ENCODE measurements around the gene PTPRD. TPM values are rescaled to one million over a fixed set of nuclear protein-coding genes. Genes with fewer than 3 reads are reported as not detected.

The PTPRD gene
- total and polyA plus RNA-seq, 2 donors (not counting 1 experiment from before 2014, with no cell fraction given), result not detected

DNA sequence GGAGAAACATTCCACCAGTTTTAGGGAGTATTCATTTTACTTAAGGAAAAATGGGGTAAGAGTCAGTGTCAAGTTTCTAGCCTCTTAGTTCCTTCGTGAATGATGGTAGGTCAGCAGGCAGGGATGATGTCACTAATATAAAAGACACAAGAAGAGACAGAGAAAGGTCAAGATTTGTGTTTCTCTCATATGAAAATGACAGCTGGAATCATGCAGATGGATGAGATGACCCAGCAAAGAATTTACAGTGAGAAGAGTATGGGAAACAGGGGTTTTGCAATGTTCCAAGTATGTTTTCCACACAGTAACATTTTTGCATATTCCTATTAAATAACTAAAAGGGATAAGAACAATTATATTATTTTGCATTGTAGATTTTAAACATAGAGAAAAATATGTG is 2063.6 kb downstream of the PTPRD start:
- no peak for TF ChIP-seq EZH2 (IDR thresholded peaks at IDR 0.05; ENCODE audit: borderline replicate concordance, insufficient read depth, low read depth, low read length, poor library complexity, severe bottlenecking)
- TF ChIP-seq, protein P1, sequence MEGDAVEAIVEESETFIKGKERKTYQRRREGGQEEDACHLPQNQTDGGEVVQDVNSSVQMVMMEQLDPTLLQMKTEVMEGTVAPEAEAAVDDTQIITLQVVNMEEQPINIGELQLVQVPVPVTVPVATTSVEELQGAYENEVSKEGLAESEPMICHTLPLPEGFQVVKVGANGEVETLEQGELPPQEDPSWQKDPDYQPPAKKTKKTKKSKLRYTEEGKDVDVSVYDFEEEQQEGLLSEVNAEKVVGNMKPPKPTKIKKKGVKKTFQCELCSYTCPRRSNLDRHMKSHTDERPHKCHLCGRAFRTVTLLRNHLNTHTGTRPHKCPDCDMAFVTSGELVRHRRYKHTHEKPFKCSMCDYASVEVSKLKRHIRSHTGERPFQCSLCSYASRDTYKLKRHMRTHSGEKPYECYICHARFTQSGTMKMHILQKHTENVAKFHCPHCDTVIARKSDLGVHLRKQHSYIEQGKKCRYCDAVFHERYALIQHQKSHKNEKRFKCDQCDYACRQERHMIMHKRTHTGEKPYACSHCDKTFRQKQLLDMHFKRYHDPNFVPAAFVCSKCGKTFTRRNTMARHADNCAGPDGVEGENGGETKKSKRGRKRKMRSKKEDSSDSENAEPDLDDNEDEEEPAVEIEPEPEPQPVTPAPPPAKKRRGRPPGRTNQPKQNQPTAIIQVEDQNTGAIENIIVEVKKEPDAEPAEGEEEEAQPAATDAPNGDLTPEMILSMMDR (IDR thresholded peaks at IDR 0.05), result no peak
- H3K36me3 ChIP-seq (replicated peaks in 1 of 2; ENCODE audit: control extremely low read depth in 1 of 2, control insufficient read depth in 1 of 2, extremely low read depth in 1 of 2, insufficient read depth in 2 of 2, low read length in 1 of 2), result no peaks in the 10 kb centered on the region
- ATAC-seq (ENCODE audit: low read depth), result no peak
- no peaks in the 10 kb centered on the region for H4K20me1 ChIP-seq (ENCODE audit: control insufficient read depth, insufficient read depth, low read length, poor library complexity, severe bottlenecking)
- POLR2A ChIA-PET, result no interaction called here
- H3K4me3 ChIP-seq (ENCODE audit: control extremely low read depth in 1 of 5, extremely low read depth in 1 of 5, insufficient read depth in 1 of 5, low read depth in 2 of 5, low read length in 4 of 5), result no peak overlapping the region
- H3K27ac ChIP-seq (ENCODE audit: low read length in 2 of 2), result no peak overlapping the region
- Mint-ChIP-seq H3K4me3 (no peak overlapping the region), H3K27ac (no peak overlapping the region), H3K27me3 (no peaks in the 10 kb centered on the region), H3K4me1 (no peaks in the 10 kb centered on the region), H3K9me3 (ENCODE audit: insufficient read depth) (no peaks in the 10 kb centered on the region)
- H3K9me3 ChIP-seq (ENCODE audit: control extremely low read depth in 1 of 3, control insufficient read depth in 2 of 3, insufficient read depth in 1 of 3, low read length in 2 of 3), result no peaks in the 10 kb centered on the region
- H3K27me3 ChIP-seq (replicated peaks in 1 of 4; ENCODE audit: control extremely low read depth in 1 of 4, control insufficient read depth in 3 of 4, insufficient read depth in 4 of 4, low read length in 3 of 4), result no peaks in the 10 kb centered on the region
- DNase-seq, result no peak
- H3K79me2 ChIP-seq (ENCODE audit: control insufficient read depth, insufficient read depth, low read length), result no peaks in the 10 kb centered on the region
- H3K9ac ChIP-seq (ENCODE audit: low read length), result no peak overlapping the region
- no peaks in the 10 kb centered on the region for H3K4me1 ChIP-seq (ENCODE audit: control insufficient read depth in 2 of 2, insufficient read depth in 2 of 2, low read length in 2 of 2)
- CTCF ChIA-PET, result no interaction called here
- intact Hi-C loops (cut with micrococcal nuclease), result no loop called here
- 100% methylated on average over 1 of the region's 1 CpG for WGBS (ENCODE audit: insufficient coverage)
- H2AFZ ChIP-seq (ENCODE audit: insufficient read depth, low read depth, low read length, poor library complexity, severe bottlenecking), result no peak overlapping the region
- no peak overlapping the region for H3K4me2 ChIP-seq (replicated peaks; ENCODE audit: low read depth, low read length, poor library complexity, severe bottlenecking)

DNA sequence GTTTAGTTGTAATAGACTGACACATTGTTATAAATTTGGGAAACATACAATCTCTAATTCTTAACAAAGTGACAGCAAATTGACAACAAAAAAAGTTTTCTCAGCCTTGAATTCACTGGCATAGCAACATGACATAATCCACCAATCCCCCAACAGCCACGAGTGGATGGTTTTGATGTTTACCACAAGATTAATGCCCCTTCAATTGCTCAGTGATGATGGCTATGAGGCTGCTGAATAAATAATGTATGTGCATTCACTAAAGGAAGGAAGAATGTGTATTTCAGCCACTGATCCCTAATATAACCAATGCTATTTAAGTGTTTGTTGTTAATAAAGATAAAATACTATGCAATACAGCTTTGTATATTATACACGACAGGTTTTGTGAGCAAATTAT is 2069.6 kb downstream of the PTPRD start:
- H3K27ac ChIP-seq (ENCODE audit: low read length in 2 of 2), result no peak overlapping the region
- ChIA-PET CTCF (no interaction called here), POLR2A (no interaction called here)
- H3K4me3 Mint-ChIP-seq, result no peak overlapping the region
- H3K4me1 ChIP-seq (ENCODE audit: control insufficient read depth in 2 of 2, insufficient read depth in 2 of 2, low read length in 2 of 2), result no peaks in the 10 kb centered on the region
- ATAC-seq (ENCODE audit: low read depth), result no peak
- H3K9ac ChIP-seq (ENCODE audit: low read length), result no peak overlapping the region
- no peaks in the 10 kb centered on the region for H3K27me3 Mint-ChIP-seq
- WGBS (ENCODE audit: insufficient coverage), result no CpG with 5 or more reads among the region's 2 CpGs
- H3K36me3 ChIP-seq (replicated peaks in 1 of 2; ENCODE audit: control extremely low read depth in 1 of 2, control insufficient read depth in 1 of 2, extremely low read depth in 1 of 2, insufficient read depth in 2 of 2, low read length in 1 of 2), result no peaks in the 10 kb centered on the region
- H3K27ac Mint-ChIP-seq, result no peak overlapping the region
- H3K27me3 ChIP-seq (replicated peaks in 1 of 4; ENCODE audit: control extremely low read depth in 1 of 4, control insufficient read depth in 3 of 4, insufficient read depth in 4 of 4, low read length in 3 of 4), result no peaks in the 10 kb centered on the region
- no peaks in the 10 kb centered on the region for H4K20me1 ChIP-seq (ENCODE audit: control insufficient read depth, insufficient read depth, low read length, poor library complexity, severe bottlenecking)
- TF ChIP-seq, protein P1 (IDR thresholded peaks at IDR 0.05), result no peak
- no peak for TF ChIP-seq EZH2 (IDR thresholded peaks at IDR 0.05; ENCODE audit: borderline replicate concordance, insufficient read depth, low read depth, low read length, poor library complexity, severe bottlenecking)
- no peak overlapping the region for H2AFZ ChIP-seq (ENCODE audit: insufficient read depth, low read depth, low read length, poor library complexity, severe bottlenecking)
- H3K4me2 ChIP-seq (replicated peaks; ENCODE audit: low read depth, low read length, poor library complexity, severe bottlenecking), result no peak overlapping the region
- no peaks in the 10 kb centered on the region for H3K79me2 ChIP-seq (ENCODE audit: control insufficient read depth, insufficient read depth, low read length)
- H3K4me1 Mint-ChIP-seq, result no peaks in the 10 kb centered on the region
- intact Hi-C loops (cut with micrococcal nuclease), result no loop called here
- no peak for DNase-seq
- no peaks in the 10 kb centered on the region for H3K9me3 Mint-ChIP-seq (ENCODE audit: insufficient read depth)
- no peaks in the 10 kb centered on the region for H3K9me3 ChIP-seq (ENCODE audit: control extremely low read depth in 1 of 3, control insufficient read depth in 2 of 3, insufficient read depth in 1 of 3, low read length in 2 of 3)
- no peak overlapping the region for H3K4me3 ChIP-seq (ENCODE audit: control extremely low read depth in 1 of 5, extremely low read depth in 1 of 5, insufficient read depth in 1 of 5, low read depth in 2 of 5, low read length in 4 of 5)

Measured in B cell (primary cell).